Mesothelial cell of epicardium (in vitro differentiated cells): Measurements from ENCODE around the gene DFFB. TPM values are rescaled to one million over a fixed set of nuclear protein-coding genes. Genes with fewer than 3 reads are reported as not detected.

ENCODE experiments used
- DNase-seq, 2 experiments: peaks; one replicate each; pipeline ENCODE4 v3.0.0; 2021; ENCODE audit warnings: low spot score in 2 of 2; ENCODE audit not compliant: unreplicated experiment in 2 of 2
- H3K27ac Mint-ChIP-seq: 2 replicates; pipeline ENCODE4 v1.8.0; 2021; ENCODE audit warnings: mixed read lengths
- H3K27me3 Mint-ChIP-seq: 2 replicates; pipeline ENCODE4 v1.8.0; 2021; ENCODE audit warnings: low read depth, mixed read lengths
- H3K36me3 Mint-ChIP-seq: 2 replicates; pipeline ENCODE4 v1.8.0; 2021; ENCODE audit warnings: mixed read lengths
- H3K4me1 Mint-ChIP-seq: 2 replicates; pipeline ENCODE4 v1.8.0; 2021; ENCODE audit warnings: mixed read lengths
- H3K4me3 Mint-ChIP-seq: 2 replicates; pipeline ENCODE4 v1.8.0; 2021; ENCODE audit warnings: mild to moderate bottlenecking, moderate library complexity, mixed read lengths
- H3K9me3 Mint-ChIP-seq: 2 replicates; pipeline ENCODE4 v1.8.0; 2021; ENCODE audit warnings: mixed read lengths
- CTCF ChIP-seq: fragments of 200-600 bp; sonication (generic); IDR thresholded peaks from one replicate; pipeline ENCODE4 v1.5.0; 2021; ENCODE audit warnings: antibody characterized with exemption; ENCODE audit not compliant: unreplicated experiment
- total RNA-seq: library from RNA; stranded (reverse); gene quantifications from 3 replicates; pipeline ENCODE4 v1.2.1, GENCODE V29; 2021

DFFB gene
- total RNA-seq, 1 donor from 2014 or later, result 11.0 TPM

GRCh38 chr1:3886691-3887090, 29.4 kb downstream of the DFFB start:
- Mint-ChIP-seq H3K27me3 (no peaks in the 10 kb centered on the region), H3K9me3 (no peaks in the 10 kb centered on the region), H3K4me3 (no peak overlapping the region), H3K27ac (peak overlapping the region; percentile 23), H3K36me3 (peaks cover 35% of the 10 kb centered on the region), H3K4me1 (no peaks in the 10 kb centered on the region)
- no peak for TF ChIP-seq CTCF
- DNase-seq, result no peak

GRCh38 chr1:3888301-3888700, 31.0 kb downstream of the DFFB start:
- no peak overlapping the region for H3K4me3 Mint-ChIP-seq
- no peak overlapping the region for H3K27ac Mint-ChIP-seq

GRCh38 chr1:3889936-3890335, 32.7 kb downstream of the DFFB start:
- Mint-ChIP-seq H3K4me1 (no peaks in the 10 kb centered on the region), H3K27ac (no peak overlapping the region), H3K27me3 (no peaks in the 10 kb centered on the region), H3K4me3 (no peak overlapping the region), H3K9me3 (no peaks in the 10 kb centered on the region), H3K36me3 (peaks cover 27% of the 10 kb centered on the region)
- DNase-seq, result no peak
- no peak for TF ChIP-seq CTCF

More at GRCh38 chr1:3888301-3888700, 31.0 kb downstream of the DFFB start:
- peaks cover 31% of the 10 kb centered on the region for H3K36me3 Mint-ChIP-seq
- no peaks in the 10 kb centered on the region for H3K4me1 Mint-ChIP-seq
- no peaks in the 10 kb centered on the region for H3K27me3 Mint-ChIP-seq
- TF ChIP-seq CTCF, result no peak
- H3K9me3 Mint-ChIP-seq, result no peaks in the 10 kb centered on the region
- no peak for DNase-seq

GRCh38 chr1:3890389-3891328, 33.4 kb downstream of the DFFB start:
- Mint-ChIP-seq H3K9me3 (no peaks in the 10 kb centered on the region), H3K36me3 (peaks cover 27% of the 10 kb centered on the region), H3K4me3 (no peak overlapping the region), H3K4me1 (peaks cover under 1% of the 10 kb centered on the region), H3K27me3 (no peaks in the 10 kb centered on the region), H3K27ac (no peak overlapping the region)
- TF ChIP-seq CTCF, result no peak
- DNase-seq, result no peak

GRCh38 chr1:3891329-3891865, 34.1 kb downstream of the DFFB start:
- H3K4me3 Mint-ChIP-seq, result no peak overlapping the region
- H3K27ac Mint-ChIP-seq, result no peak overlapping the region

More at GRCh38 chr1:3891329-3891865, 34.1 kb downstream of the DFFB start:
- H3K36me3 Mint-ChIP-seq, result peaks cover 29% of the 10 kb centered on the region
- H3K9me3 Mint-ChIP-seq, result no peaks in the 10 kb centered on the region
- no peaks in the 10 kb centered on the region for H3K27me3 Mint-ChIP-seq
- peaks cover 2% of the 10 kb centered on the region for H3K4me1 Mint-ChIP-seq
- TF ChIP-seq CTCF, result no peak
- DNase-seq, result no peak
